Keratinocyte (primary cell): ENCODE data around the gene HTD2. TPM values are rescaled to one million over a fixed set of nuclear protein-coding genes. Genes with fewer than 3 reads are reported as not detected.

ENCODE experiments used
- DNase-seq: peaks from one replicate; pipeline ENCODE4 v3.0.0-alpha.2; 2011; ENCODE audit warnings: low read depth, missing footprints, low spot score
- FAIRE-seq: peaks from 2 replicates; lab custom pipeline; 2011; peaks lifted over from hg19 to GRCh38; lab: Jason Lieb, UNC
- H2AFZ ChIP-seq: 2 replicates; pipeline ENCODE4 v1.6.0; 2012; ENCODE audit warnings: low read length, control low read depth, inconsistent platforms; ENCODE audit not compliant: control insufficient read depth
- H3K27ac ChIP-seq: 2 replicates; pipeline ENCODE4 v1.5.1; 2011; ENCODE audit warnings: low read length; ENCODE audit not compliant: control insufficient read depth, insufficient read depth
- H3K27me3 ChIP-seq: 3 replicates; pipeline ENCODE4 v1.6.0; 2011; ENCODE audit warnings: low read length; ENCODE audit not compliant: control insufficient read depth, insufficient read depth; ENCODE audit errors: extremely low read depth
- H3K36me3 ChIP-seq, 2 experiments: 2 replicates in 1 of 2; 3 replicates in 1 of 2; pipeline ENCODE4 v1.5.1; 2011; ENCODE audit warnings: low read length in 2 of 2, mild to moderate bottlenecking in 1 of 2; ENCODE audit not compliant: control insufficient read depth in 2 of 2, insufficient read depth in 2 of 2; ENCODE audit errors: extremely low read depth in 1 of 2
- H3K4me1 ChIP-seq: 3 replicates; pipeline ENCODE4 v1.5.1; 2011; ENCODE audit warnings: low read length; ENCODE audit not compliant: control insufficient read depth, insufficient read depth; ENCODE audit errors: extremely low read depth
- H3K4me2 ChIP-seq: 3 replicates; pipeline ENCODE4 v1.6.0; 2011; ENCODE audit warnings: low read depth, low read length; ENCODE audit not compliant: control insufficient read depth, insufficient read depth; ENCODE audit errors: extremely low read depth
- H3K4me3 ChIP-seq, 3 experiments: fragments of 200-600 bp in 1 of 3; sonication (generic) in 1 of 3; 2 replicates in 2 of 3; 3 replicates in 1 of 3; pipeline ENCODE4 v1.5.1; 2011 to 2016; ENCODE audit warnings: low read length in 3 of 3, mild to moderate bottlenecking in 3 of 3, control low read depth in 2 of 3, inconsistent platforms in 1 of 3, low read depth in 1 of 3, mixed read lengths in 1 of 3, mixed run types in 1 of 3, moderate library complexity in 1 of 3; ENCODE audit not compliant: control insufficient read depth in 2 of 3, insufficient read depth in 2 of 3; ENCODE audit errors: extremely low read depth in 1 of 3
- H3K79me2 ChIP-seq: 2 replicates; pipeline ENCODE4 v1.6.0; 2012; ENCODE audit warnings: low read length; ENCODE audit not compliant: control insufficient read depth, insufficient read depth
- H3K9ac ChIP-seq: 3 replicates; pipeline ENCODE4 v1.6.0; 2011; ENCODE audit warnings: low read length; ENCODE audit not compliant: control insufficient read depth, insufficient read depth; ENCODE audit errors: extremely low read depth
- H3K9me1 ChIP-seq: 3 replicates; pipeline ENCODE4 v1.6.0; 2011; ENCODE audit warnings: low read length; ENCODE audit not compliant: control insufficient read depth, insufficient read depth; ENCODE audit errors: extremely low read depth
- H3K9me3 ChIP-seq: 2 replicates; pipeline ENCODE4 v1.5.1; 2012; ENCODE audit warnings: low read depth, low read length; ENCODE audit not compliant: control insufficient read depth
- H4K20me1 ChIP-seq: 3 replicates; pipeline ENCODE4 v1.6.0; 2011; ENCODE audit warnings: low read length; ENCODE audit not compliant: control insufficient read depth, insufficient read depth; ENCODE audit errors: extremely low read depth
- EZH2 ChIP-seq: IDR thresholded peaks from one replicate; pipeline ENCODE4 v1.6.1; 2012; ENCODE audit warnings: inconsistent platforms, mild to moderate bottlenecking, low read length, moderate library complexity
- dilution Hi-C: fragments of 300-500 bp; cut with MboI; formaldehyde crosslinking; loops from one replicate; pipeline ENCODE4 v1.7.0; 2020; ENCODE audit warnings: low sequenced_read_pairs; ENCODE audit not compliant: extremely low pct_ligation_motif_present
- polyA plus RNA-seq, 5 experiments: library from polyadenylated mRNA; depleted of rRNA in 3 of 5; stranded (reverse) in 3 of 5; stranded (forward) in 1 of 5; unstranded in 1 of 5; fragments of >200 nt; gene quantifications; 1 replicate in 1 of 5; 2 replicates in 3 of 5; 3 replicates in 1 of 5; pipeline versions ENCODE4 v1.2.1 to v1.2.3, GENCODE V29; 2011 to 2012; ENCODE audit warnings: missing spikeins in 2 of 5, low read depth in 1 of 5, low replicate concordance in 1 of 5
- TF ChIP-seq, protein P1 (sequence below), 3 experiments: IDR thresholded peaks in 1 of 3; conservative IDR thresholded peaks in 1 of 3; optimal IDR thresholded peaks in 1 of 3; 2 replicates in 2 of 3; 3 replicates in 1 of 3; pipeline versions ENCODE3 to v1.5.1; 2011; ENCODE audit warnings: low read length in 3 of 3, mild to moderate bottlenecking in 3 of 3, moderate library complexity in 2 of 3, control low read depth in 1 of 3, inconsistent platforms in 1 of 3; ENCODE audit not compliant: insufficient read depth in 2 of 3; ENCODE audit errors: extremely low read depth in 1 of 3

Gene HTD2
- polyA plus RNA-seq, 1 donor (not counting 4 experiments of a cell fraction or from before 2014, with no cell fraction given) = 12.5 TPM

DNA sequence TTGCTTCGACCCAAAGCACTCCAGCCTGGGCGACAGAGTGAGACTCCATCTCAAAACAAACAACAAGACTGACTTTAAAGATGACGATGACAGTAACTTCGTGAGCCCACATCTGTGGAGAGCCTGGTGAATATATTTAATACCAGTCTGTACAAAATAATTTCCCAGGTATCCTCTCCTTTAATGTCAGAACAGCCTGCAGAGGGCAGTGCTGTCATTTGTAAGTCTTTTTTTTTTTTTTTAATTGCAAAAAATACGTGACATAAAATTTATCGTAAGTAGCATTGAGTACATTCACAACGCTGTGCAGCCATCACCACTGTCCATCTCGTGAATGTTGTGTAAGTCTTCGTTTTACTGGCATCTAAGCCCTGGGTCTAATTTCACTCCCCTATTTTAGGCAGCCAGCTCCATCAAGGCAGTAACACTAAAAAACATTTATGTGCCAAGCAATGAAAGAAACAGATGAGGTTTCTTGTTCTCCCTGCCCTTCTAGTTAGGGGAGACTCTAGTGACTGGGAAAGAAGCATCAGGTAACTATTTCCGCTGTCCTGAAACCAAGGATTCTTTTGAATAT, 1.4 kb downstream of the HTD2 start:
- FAIRE-seq = no peak
- H4K20me1 ChIP-seq = peaks cover 14% of the 10 kb centered on the region

DNA sequence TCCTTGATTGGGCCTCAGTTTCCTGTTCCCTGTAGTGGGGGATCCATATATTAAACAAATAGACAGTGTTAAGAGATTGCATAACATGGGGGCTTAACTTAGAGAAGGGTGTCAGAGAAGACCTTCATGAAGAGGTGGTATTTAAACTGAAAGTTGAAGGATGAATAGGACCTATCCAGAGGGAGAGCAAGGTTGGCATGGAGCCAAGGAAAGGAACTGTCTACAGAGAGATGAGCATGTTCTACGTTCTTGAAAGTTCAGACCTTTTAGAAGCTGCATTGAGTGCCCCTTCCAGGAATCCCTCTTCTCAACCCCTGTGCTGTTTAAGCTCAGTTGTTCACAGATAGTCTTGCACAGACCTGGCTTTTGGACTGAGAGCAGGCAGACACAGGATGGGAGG, 2.4 kb downstream of the HTD2 start:
- Histone ChIP-seq H3K4me2 (peak overlapping the region; percentile 2), H2AFZ (no peak overlapping the region), H3K9me3 (no peaks in the 10 kb centered on the region), H3K4me3 (peak overlapping the region in 1 of 3 experiments; percentile 4), H3K79me2 (peaks cover 59% of the 10 kb centered on the region), H3K27me3 (no peaks in the 10 kb centered on the region), H3K9me1 (no peaks in the 10 kb centered on the region), H3K9ac (no peak overlapping the region), H3K4me1 (peaks cover 20% of the 10 kb centered on the region), H3K27ac (no peak overlapping the region), H3K36me3 (peaks cover 21 to 31% of the 10 kb centered on the region in 2 experiments), H4K20me1 (peaks cover 14% of the 10 kb centered on the region)
- FAIRE-seq (no peak), DNase-seq (no peak)
- dilution Hi-C loops = no loop called here
- TF ChIP-seq, protein P1, sequence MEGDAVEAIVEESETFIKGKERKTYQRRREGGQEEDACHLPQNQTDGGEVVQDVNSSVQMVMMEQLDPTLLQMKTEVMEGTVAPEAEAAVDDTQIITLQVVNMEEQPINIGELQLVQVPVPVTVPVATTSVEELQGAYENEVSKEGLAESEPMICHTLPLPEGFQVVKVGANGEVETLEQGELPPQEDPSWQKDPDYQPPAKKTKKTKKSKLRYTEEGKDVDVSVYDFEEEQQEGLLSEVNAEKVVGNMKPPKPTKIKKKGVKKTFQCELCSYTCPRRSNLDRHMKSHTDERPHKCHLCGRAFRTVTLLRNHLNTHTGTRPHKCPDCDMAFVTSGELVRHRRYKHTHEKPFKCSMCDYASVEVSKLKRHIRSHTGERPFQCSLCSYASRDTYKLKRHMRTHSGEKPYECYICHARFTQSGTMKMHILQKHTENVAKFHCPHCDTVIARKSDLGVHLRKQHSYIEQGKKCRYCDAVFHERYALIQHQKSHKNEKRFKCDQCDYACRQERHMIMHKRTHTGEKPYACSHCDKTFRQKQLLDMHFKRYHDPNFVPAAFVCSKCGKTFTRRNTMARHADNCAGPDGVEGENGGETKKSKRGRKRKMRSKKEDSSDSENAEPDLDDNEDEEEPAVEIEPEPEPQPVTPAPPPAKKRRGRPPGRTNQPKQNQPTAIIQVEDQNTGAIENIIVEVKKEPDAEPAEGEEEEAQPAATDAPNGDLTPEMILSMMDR (optimal IDR thresholded peaks at IDR 0.05 in 1 of 3, IDR thresholded peaks at IDR 0.05 in 1 of 3, conservative IDR thresholded peaks at IDR 0.05 in 1 of 3; ENCODE audit: extremely low read depth in 1 of 3, insufficient read depth in 2 of 3, low read length in 3 of 3) = no peak
- TF ChIP-seq EZH2 = no peak

More for the DNA sequence above, 1.4 kb downstream of the HTD2 start:
- Histone ChIP-seq H3K79me2 (peaks cover 55% of the 10 kb centered on the region), H2AFZ (no peak overlapping the region), H3K36me3 (peaks cover 17 to 27% of the 10 kb centered on the region in 2 experiments), H3K4me2 (peak overlapping the region; percentile 99), H3K9ac (peak overlapping the region; percentile 98), H3K27ac (peak overlapping the region; percentile 93), H3K9me3 (no peaks in the 10 kb centered on the region), H3K9me1 (no peaks in the 10 kb centered on the region), H3K4me3 (peak overlapping the region; percentile 93 to 99 (median 99)), H3K27me3 (no peaks in the 10 kb centered on the region), H3K4me1 (peaks cover 20% of the 10 kb centered on the region)
- peak; percentile 54 for DNase-seq
- dilution Hi-C loops = no loop called here
- no peak for TF ChIP-seq EZH2
- TF ChIP-seq, protein P1 (optimal IDR thresholded peaks at IDR 0.05 in 1 of 3, IDR thresholded peaks at IDR 0.05 in 1 of 3, conservative IDR thresholded peaks at IDR 0.05 in 1 of 3; ENCODE audit: extremely low read depth in 1 of 3, insufficient read depth in 2 of 3, low read length in 3 of 3) = peak in 2 of 3 experiments; percentile 22 to 60
